ENCODE data around the gene DLG2.

DNA sequence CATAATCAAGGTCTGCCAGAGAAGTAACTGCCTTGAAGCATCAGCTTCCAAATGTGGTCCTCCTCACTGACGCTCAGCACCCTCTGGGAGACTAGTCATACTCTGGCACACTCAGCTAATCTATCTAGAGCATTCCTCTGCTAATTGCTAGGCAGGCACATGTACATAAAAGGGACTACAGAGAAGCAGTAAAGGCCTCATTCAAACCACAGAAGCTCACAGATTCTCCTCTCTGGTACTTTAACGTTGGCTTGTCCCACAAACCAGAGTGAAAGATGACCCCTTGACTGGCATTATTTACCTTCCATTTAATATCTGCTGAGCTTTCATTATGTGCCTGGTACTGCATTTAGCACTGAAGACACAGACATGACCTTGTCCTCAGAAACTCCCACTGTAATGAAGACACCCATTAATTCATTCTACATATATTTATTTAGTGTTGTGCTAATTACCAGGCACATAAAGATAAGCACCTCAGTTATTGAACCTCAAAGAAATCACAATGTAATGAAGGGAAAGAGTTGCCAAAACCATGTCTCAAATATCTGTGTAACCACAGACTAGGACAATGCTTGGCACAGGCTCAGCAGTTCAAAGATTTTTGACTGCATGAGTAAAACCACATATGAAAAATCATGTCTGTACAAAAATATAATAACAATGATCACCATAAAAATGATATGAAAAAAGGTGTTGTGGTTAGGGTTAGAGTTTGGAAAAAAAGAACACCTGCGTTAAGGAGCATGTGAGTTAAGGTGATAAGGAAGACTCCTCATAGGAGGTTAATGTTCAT lies 550.4 kb downstream of the DLG2 start:
- TF ChIP-seq, protein P1, sequence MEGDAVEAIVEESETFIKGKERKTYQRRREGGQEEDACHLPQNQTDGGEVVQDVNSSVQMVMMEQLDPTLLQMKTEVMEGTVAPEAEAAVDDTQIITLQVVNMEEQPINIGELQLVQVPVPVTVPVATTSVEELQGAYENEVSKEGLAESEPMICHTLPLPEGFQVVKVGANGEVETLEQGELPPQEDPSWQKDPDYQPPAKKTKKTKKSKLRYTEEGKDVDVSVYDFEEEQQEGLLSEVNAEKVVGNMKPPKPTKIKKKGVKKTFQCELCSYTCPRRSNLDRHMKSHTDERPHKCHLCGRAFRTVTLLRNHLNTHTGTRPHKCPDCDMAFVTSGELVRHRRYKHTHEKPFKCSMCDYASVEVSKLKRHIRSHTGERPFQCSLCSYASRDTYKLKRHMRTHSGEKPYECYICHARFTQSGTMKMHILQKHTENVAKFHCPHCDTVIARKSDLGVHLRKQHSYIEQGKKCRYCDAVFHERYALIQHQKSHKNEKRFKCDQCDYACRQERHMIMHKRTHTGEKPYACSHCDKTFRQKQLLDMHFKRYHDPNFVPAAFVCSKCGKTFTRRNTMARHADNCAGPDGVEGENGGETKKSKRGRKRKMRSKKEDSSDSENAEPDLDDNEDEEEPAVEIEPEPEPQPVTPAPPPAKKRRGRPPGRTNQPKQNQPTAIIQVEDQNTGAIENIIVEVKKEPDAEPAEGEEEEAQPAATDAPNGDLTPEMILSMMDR (IDR thresholded peaks at IDR 0.05; ENCODE audit: insufficient read depth, low read length), result no peak
- TF ChIP-seq SPI1 (IDR thresholded peaks at IDR 0.05; ENCODE audit: borderline replicate concordance, low read depth), result no peak
- TF ChIP-seq GABPA (IDR thresholded peaks at IDR 0.05; ENCODE audit: low read depth), result no peak
- TF ChIP-seq POLR2AphosphoS5 (IDR thresholded peaks at IDR 0.05; ENCODE audit: low read depth), result no peak
